NCI-H2081 (cell line): Measurements from ENCODE around the gene NR3C2.
"Not testable (repeated sequence)": the region's sequence is repeated elsewhere in the genome, so short reads cannot be mapped to it uniquely, and the experiment has no call there.

Experiments
- DNase-seq, 2 experiments: peaks; one replicate each; lab custom pipeline; 2025; lab: John Stamatoyannopoulos, UW

Gene NR3C2

GRCh38 chr4:148108766-148109165 lies 333.4 kb downstream of the NR3C2 start:
- DNase-seq, result no peak

GRCh38 chr4:148103597-148104355 lies 338.4 kb downstream of the NR3C2 start:
- DNase-seq, result no peak

- no peak for DNase-seq
Observed at GRCh38 chr4:148101790-148102189, 340.4 kb downstream of the NR3C2 start.

- DNase-seq, result no peak
Observed at GRCh38 chr4:148101235-148101634, 341.0 kb downstream of the NR3C2 start.

- no peak for DNase-seq
Observed at GRCh38 chr4:148097801-148098200, 344.4 kb downstream of the NR3C2 start.

- DNase-seq, result no peak
Observed at GRCh38 chr4:148095346-148095923, 346.8 kb downstream of the NR3C2 start.

- no peak for DNase-seq
Observed at GRCh38 chr4:148094149-148094548, 348.1 kb downstream of the NR3C2 start.

DNA sequence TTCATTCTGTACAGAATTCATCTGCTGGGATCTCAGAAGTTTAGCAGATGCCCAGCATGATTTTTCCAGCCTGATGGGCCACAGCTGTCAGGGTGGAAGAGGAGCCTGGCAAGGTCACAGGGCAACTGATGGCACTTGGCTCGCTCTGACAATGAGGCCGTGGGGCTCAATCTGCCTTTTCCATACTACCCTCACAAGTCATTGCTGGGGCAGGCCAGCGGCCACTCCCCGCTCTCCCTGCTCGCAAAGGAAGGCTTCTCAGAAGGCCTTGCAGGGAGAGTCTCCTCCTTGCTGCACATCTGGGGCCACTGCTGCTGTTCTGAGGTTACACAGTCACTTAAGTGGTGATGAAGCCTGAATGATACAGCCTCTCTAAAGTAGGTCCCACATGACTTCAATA lies 349.1 kb downstream of the NR3C2 start:
- no peak for DNase-seq

DNA sequence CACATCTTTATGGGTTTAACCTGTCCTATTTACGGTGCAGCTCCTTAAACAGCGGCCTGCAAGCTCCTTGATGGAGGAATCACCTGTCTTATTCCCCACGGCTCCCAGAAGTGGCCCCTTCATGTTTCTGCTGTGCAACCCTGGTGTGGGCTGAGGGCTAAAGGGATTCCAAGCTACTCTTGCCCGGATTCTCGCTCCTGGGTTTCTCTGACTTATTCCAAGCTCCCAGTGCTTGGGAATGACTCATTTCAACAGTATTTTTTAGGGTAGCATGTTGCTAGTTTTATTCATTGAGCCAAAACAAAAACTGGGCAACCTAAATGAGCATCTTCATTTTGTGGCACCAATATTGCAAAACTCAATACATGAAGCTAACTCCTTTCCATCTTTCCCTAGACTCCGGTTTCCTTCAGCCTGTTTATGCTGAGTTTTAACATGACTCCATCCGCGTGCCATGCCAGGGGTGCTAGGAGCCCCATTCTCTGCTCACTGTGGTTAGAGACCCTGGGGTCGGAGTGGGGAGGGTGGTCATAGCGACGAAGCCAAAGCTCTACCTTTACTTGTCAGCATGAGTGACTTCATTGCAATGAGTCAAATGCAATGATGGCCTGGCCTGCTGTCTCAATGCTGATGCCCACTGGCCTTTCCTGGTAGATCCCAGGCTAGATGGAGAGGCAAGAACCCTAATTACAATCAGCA lies 349.7 kb downstream of the NR3C2 start:
- DNase-seq, result no peak

GRCh38 chr4:148091896-148092295 lies 350.3 kb downstream of the NR3C2 start:
- DNase-seq, result no peak

DNA sequence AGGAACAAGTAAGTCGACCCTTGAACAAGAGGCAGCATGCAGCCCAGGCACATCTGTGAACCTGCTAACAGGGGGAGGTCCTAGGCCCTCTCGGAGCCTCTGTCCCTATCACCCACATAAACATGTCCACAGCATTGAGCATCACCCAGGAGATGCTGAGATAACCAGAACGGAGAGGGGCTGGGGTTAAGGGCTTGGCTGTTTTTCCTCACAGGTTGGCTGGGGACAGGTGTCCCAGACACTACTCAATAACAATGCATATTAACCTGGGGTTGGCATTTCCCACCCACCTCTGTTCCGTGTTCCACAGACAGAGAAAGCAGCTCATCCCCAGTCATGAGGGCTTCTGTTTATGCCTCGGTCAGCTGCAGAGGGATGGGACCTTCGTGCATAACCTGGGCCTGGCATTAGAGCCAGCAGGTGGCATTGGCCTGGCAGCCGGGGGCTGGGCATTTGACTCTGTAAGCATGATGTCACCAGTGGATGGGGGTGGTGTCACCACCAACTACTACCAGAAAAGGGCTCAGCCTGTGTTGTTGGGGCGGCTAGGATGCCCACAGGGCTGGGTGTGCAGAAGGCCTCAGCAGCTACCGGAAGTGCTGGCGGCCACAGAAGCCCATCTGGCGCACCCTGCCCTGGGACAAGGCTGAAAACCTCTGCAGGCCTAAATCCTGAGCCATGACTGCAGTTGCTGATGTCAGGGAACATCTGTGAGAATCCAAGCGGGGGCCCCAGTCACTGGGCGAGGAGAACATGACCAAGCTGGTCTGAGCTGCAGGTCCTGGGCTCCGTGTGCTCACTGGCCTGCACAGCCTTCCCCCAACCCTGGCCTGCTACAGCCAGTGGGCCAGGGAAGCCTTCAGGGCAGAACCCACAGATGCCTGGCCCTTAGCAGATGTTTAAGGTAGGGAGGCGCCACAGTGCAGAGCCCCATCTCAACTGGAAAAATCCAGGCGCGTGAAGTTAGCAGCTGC lies 351.4 kb downstream of the NR3C2 start:
- DNase-seq, result no peak

DNA sequence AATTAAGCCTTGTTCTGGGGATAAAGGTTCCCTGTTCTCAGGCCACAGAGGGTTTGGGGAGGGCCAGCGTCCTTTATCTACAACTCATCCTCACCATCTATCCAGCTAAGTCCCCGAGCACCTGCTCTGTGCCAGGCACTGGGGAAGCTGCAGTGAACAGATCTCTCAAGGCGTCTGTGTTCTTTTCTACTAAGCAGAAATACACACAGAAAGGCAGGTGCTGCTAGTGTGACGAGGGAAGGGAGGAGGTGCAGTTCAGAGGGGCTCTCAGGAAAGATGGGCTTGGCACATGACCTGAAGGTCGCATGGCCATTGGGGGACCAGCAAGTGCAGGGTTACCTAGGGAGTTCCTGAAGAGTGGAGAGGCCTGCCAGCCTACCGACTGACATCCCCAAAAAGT lies 352.2 kb downstream of the NR3C2 start:
- DNase-seq, result no peak

DNA sequence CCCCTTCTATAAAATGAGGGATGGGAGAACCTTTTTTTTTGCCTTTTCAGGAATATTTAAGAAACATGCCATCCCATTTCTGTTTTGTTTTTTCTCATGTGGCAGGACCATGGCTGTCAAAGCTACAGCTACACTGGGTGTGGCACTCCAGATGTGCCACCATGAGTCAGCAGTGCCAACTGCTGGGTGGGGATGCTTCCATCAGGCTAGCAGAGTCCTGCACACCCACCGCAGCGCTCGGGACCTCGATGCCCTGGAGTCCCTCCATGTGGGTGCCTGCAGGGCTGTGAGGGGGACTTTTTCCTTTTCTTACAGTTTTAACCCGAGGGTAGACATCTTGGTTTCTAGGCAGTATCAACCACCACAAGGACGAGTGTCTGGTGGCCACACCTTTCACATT lies 352.6 kb downstream of the NR3C2 start:
- no peak for DNase-seq

- not testable (repeated sequence) for DNase-seq
Observed at GRCh38 chr4:148083073-148083472, 359.1 kb downstream of the NR3C2 start.

DNA sequence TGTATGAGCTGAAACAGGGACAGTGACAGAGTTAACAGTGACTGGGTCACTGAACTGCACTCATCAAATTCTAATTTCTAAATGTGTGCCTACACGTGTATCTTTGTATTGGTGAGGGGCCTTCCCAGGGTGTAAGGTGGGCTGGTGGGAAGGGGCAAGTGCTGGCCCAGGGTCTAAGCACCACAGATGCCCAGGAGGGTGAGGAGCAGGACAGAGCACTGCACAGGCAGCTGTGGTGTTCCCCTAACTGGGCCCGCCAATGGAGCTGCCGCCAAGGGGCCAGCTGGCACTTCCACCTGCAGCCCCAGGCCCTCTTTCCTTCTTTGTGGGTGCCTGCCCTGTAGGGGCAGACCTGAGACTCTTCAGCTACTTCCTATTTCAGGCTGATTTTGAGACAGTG lies 360.5 kb downstream of the NR3C2 start:
- no peak for DNase-seq

- no peak for DNase-seq
Observed at GRCh38 chr4:148081267-148081666, 360.9 kb downstream of the NR3C2 start.

DNA sequence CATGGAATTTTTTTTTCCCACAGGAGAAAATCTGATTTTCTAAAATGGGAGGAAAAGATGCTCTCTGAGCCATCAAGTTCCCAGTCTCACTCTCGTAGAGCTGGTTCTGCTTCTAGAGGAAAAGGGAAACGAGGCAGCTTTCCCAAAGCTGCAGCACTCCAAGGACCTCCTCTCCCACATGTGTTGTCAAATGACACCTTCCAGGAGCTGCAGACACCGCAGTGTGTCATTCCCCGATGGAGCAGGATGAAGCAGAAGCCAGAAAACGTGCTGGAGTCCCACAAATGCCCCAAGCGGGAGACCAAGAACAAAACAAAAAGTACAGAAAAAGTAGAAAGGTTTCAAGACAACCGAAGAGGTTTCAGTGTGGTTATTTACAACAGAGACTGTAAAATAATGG lies 362.3 kb downstream of the NR3C2 start:
- DNase-seq, result no peak

DNA sequence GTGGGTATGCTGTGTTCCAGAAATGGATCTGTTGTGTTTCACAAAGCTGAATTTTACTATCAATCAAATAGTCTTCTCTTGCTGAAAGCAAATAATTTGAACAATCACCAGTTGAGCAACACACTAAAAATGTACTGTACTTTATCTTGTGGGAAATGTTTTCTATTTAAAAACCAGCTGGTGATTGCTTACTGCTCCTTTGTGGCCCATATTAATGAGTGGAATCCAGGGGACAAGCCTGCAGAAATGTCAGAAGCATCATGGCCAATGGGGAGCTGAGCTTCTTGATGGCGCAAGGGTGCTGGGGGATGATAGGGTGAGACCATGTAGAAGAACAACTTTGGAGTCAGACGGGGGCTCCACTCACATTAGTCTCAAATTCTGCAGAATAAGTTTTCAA lies 364.2 kb downstream of the NR3C2 start:
- DNase-seq, result no peak

DNA sequence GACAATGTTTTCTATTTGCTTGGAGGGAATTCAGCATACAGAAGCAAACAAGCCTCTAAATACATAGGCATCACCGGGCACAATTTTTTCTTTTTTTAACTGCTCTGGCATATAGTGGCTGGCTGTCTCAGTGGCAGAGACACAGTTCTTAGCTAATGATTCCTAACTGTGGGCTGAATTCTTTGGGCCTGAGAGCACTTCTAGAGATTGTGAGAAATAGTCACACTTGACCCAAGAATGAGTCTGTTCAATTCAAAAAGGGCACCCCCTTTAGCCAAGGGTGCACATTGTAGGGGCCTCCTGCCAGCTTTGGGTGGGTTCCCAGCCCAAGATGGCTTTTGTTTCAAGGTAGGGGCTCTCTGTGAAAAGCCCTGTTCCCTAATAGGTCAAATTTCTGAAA lies 364.6 kb downstream of the NR3C2 start:
- DNase-seq, result no peak

DNA sequence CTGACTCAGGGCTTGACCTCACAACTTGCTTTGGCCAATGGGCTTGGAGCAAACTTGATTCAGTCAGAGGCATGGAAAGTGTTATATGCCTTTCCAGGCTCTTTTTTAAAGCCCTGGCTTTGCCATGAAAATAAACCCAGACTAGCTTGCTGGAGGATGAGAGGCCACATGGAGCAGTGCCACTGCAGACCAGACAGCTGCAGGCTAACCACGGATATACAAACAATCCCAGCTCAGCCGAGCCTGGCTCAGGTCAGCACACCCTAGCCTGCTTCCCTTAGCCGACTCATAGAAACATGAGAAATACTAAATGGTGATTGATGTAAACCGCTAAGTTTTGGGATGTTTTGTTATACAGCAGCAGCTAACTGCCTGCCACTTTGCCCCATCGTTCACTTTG lies 365.2 kb downstream of the NR3C2 start:
- no peak for DNase-seq

GRCh38 chr4:148075438-148075837 lies 366.8 kb downstream of the NR3C2 start:
- no peak for DNase-seq

DNA sequence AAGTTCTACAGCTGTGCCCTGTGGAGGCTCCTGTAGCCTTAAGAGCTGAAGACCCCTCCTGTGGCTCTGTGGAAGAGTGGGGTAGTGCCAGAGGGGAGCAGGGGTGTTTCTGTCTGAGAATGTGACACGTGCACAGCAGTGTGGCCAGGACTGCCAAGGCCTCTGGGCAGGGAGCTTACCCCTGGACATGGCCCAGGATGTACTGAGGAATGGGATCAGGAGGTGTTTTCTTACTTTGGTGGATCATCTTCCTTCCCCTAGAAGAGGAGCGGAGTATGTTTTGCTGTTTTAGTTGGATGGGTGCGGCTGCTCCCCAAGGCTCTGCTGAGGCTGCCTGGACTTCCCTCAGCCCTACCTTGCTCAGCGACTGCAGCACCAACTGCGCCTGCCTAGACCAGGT lies 367.8 kb downstream of the NR3C2 start:
- no peak for DNase-seq
